BLaER1 (cell line): ENCODE data around the gene CWC25.

ENCODE experiments used
- H3K27ac ChIP-seq: shearing (Covaris generic); formaldehyde crosslinking; 2 replicates; pipeline ENCODE4 v1.8.1; 2022
- H3K27me3 ChIP-seq: shearing (Covaris generic); formaldehyde crosslinking; 2 replicates; pipeline ENCODE4 v1.8.1; 2022
- H3K36me3 ChIP-seq: shearing (Covaris generic); formaldehyde crosslinking; 2 replicates; pipeline ENCODE4 v1.8.1; 2022
- H3K4me1 ChIP-seq: shearing (Covaris generic); formaldehyde crosslinking; 2 replicates; pipeline ENCODE4 v1.8.1; 2022
- H3K4me2 ChIP-seq: shearing (Covaris generic); formaldehyde crosslinking; 2 replicates; pipeline ENCODE4 v1.8.1; 2022
- H3K4me3 ChIP-seq: shearing (Covaris generic); formaldehyde crosslinking; 2 replicates; pipeline ENCODE4 v1.8.1; 2022
- H3K9ac ChIP-seq: shearing (Covaris generic); formaldehyde crosslinking; 2 replicates; pipeline ENCODE4 v1.8.1; 2022
- H3K9me3 ChIP-seq: shearing (Covaris generic); formaldehyde crosslinking; 2 replicates; pipeline ENCODE4 v1.8.1; 2022
- H4K20me1 ChIP-seq: shearing (Covaris generic); formaldehyde crosslinking; 2 replicates; pipeline ENCODE4 v1.8.1; 2022
- Cebpa-rat ChIP-seq: shearing (Covaris generic); IDR thresholded peaks from 2 replicates; pipeline ENCODE4 v1.8.1; 2022

CWC25 gene

GRCh38 chr17:38752308-38753070, 72.6 kb downstream of the CWC25 start, which contains the start of gene PSMB3:
Gene PSMB3, plus strand, starts transcription at chr17:38752741. Its CDS starts 86 bp downstream, at chr17:38752827.
- Histone ChIP-seq H3K4me1 (peaks cover 50% of the 10 kb centered on the region), H4K20me1 (peaks cover 54% of the 10 kb centered on the region), H3K27me3 (peaks cover 44% of the 10 kb centered on the region), H3K4me3 (peak within 1 kb of the TSS; percentile 94), H3K36me3 (peaks cover 39% of the 10 kb centered on the region), H3K4me2 (peak within 1 kb of the TSS; percentile 97), H3K27ac (peak within 1 kb of the TSS; percentile 92), H3K9ac (peak within 1 kb of the TSS; percentile 95), H3K9me3 (no peaks in the 10 kb centered on the region)
- TF ChIP-seq Cebpa-rat: peak; percentile 83

- H3K9me3 ChIP-seq: no peaks in the 10 kb centered on the region
- H3K4me1 ChIP-seq: peaks cover 52% of the 10 kb centered on the region
- H3K27ac ChIP-seq: peak overlapping the region; percentile 70
- peak; percentile 85 for TF ChIP-seq Cebpa-rat
- peak overlapping the region; percentile 78 for H3K9ac ChIP-seq
- H3K36me3 ChIP-seq: peaks cover 33% of the 10 kb centered on the region
- peaks cover 44% of the 10 kb centered on the region for H3K27me3 ChIP-seq
- H3K4me2 ChIP-seq: peak overlapping the region; percentile 83
- H3K4me3 ChIP-seq: peak overlapping the region; percentile 94
- H4K20me1 ChIP-seq: peaks cover 51% of the 10 kb centered on the region
Observed at GRCh38 chr17:38751808-38752307, 73.3 kb downstream of the CWC25 start.

GRCh38 chr17:38751144-38751807, 73.8 kb downstream of the CWC25 start:
- H3K4me1 ChIP-seq: peaks cover 58% of the 10 kb centered on the region
- no peak for TF ChIP-seq Cebpa-rat

More at GRCh38 chr17:38751144-38751807, 73.8 kb downstream of the CWC25 start:
- Histone ChIP-seq H3K9me3 (no peaks in the 10 kb centered on the region), H4K20me1 (peaks cover 51% of the 10 kb centered on the region), H3K36me3 (peaks cover 27% of the 10 kb centered on the region), H3K9ac (no peak overlapping the region), H3K4me3 (peak overlapping the region; percentile 94), H3K27ac (no peak overlapping the region), H3K4me2 (peak overlapping the region; percentile 83), H3K27me3 (peaks cover 44% of the 10 kb centered on the region)
